ENCODE data around the gene NUFIP1. TPM values are rescaled to one million over a fixed set of nuclear protein-coding genes. Genes with fewer than 3 reads are reported as not detected.

NUFIP1 gene
- total and polyA plus RNA-seq, 2 of the 8 experiments (the other 6 are each of a cell fraction or from before 2014, with no cell fraction given), result 4.6 to 16.6 TPM

DNA sequence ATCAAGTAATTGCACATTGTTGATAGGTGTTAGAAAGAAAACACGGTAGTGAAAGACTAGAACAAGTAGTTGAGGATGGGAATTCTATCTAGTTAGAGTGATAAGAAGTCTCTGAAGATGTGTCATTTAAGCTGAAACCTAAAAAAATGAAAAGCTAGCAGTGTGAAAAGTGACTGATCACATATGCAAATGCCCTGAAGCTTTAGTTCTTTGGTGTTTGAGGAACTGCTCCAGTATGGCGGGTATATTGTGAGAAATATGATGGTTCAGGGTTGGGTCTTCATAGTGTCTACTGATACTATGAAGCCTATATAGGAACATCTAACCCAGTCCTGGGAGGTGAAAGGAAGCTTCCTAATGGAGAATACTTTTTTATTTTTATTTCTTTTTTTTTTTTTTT lies 45.1 kb upstream of the NUFIP1 start:
- Histone ChIP-seq H2BK120ac (replicated peaks; ENCODE audit: low read depth, low read length) (no peak overlapping the region), H3K18ac (ENCODE audit: extremely low read depth, low read length) (no peak overlapping the region), H3K27me3 (replicated peaks in 1 of 4; ENCODE audit: control insufficient read depth in 3 of 4, extremely low read depth in 1 of 4, insufficient read depth in 3 of 4, low read length in 3 of 4) (peaks cover 0 to 1% (median 0%) of the 10 kb centered on the region in 4 experiments; a peak in 1 of 7 replicates), H3K79me2 (ENCODE audit: control insufficient read depth in 1 of 2, insufficient read depth in 2 of 2, low read length in 2 of 2) (no peaks in the 10 kb centered on the region), H2BK20ac (ENCODE audit: low read length) (no peak overlapping the region), H3K56ac (replicated peaks; ENCODE audit: insufficient read length, low read depth, low read length) (no peak overlapping the region), H3K79me1 (ENCODE audit: low read depth, low read length) (no peaks in the 10 kb centered on the region), H3K9ac (replicated peaks in 1 of 4; ENCODE audit: extremely low read depth in 1 of 4, low read depth in 3 of 4, low read length in 3 of 4) (no peak overlapping the region), H4K8ac (ENCODE audit: extremely low read depth, insufficient read depth, low read length) (no peak overlapping the region), H2AFZ (ENCODE audit: low read length) (no peak overlapping the region), H3K4ac (replicated peaks; ENCODE audit: insufficient read length, low read depth, low read length) (no peak overlapping the region), H4K5ac (ENCODE audit: insufficient read length, low read depth, low read length) (no peak overlapping the region), H3K27ac (ENCODE audit: low read depth, low read length) (no peak overlapping the region), H3K14ac (ENCODE audit: insufficient read length) (no peak overlapping the region), H3K23me2 (ENCODE audit: low read depth, low read length) (no peaks in the 10 kb centered on the region), H3K9me3 (ENCODE audit: insufficient read depth in 2 of 2, low read depth in 1 of 2, low read length in 1 of 2) (no peaks in the 10 kb centered on the region), H3K4me3 (ENCODE audit: extremely low read depth in 1 of 4, insufficient read depth in 2 of 4, low read depth in 3 of 4, low read length in 4 of 4) (no peak overlapping the region), H2BK15ac (ENCODE audit: low read length) (no peak overlapping the region), H3K36me3 (ENCODE audit: control insufficient read depth in 2 of 4, insufficient read depth in 4 of 4, low read length in 3 of 4) (peaks cover 0 to 4% (median 2%) of the 10 kb centered on the region in 4 experiments; a peak in 2 of 8 replicates), H2AK5ac (ENCODE audit: low read depth, low read length) (no peak overlapping the region), H3K4me1 (replicated peaks in 1 of 4; ENCODE audit: control insufficient read depth in 3 of 4, insufficient read depth in 4 of 4, low read length in 3 of 4) (no peaks in the 10 kb centered on the region; a peak in 1 of 7 replicates), H3K4me2 (ENCODE audit: insufficient read depth in 1 of 2, low read depth in 2 of 2, low read length in 2 of 2) (no peak overlapping the region), H2BK5ac (ENCODE audit: low read depth, low read length) (no peak overlapping the region), H3K23ac (ENCODE audit: insufficient read length) (no peak overlapping the region), H4K20me1 (replicated peaks in 1 of 2; ENCODE audit: control insufficient read depth in 1 of 2, insufficient read depth in 2 of 2, low read length in 2 of 2) (no peaks in the 10 kb centered on the region), H2BK12ac (ENCODE audit: low read depth, low read length) (no peak overlapping the region), H4K91ac (replicated peaks; ENCODE audit: insufficient read length, low read length) (no peak overlapping the region)
- no peak for DNase-seq (ENCODE audit: low read depth in 1 of 2, low spot score in 2 of 2)
- 92% methylated on average over 2 of the region's 2 CpGs; no CpG with 5 or more reads in 1 of the 2 experiments for WGBS, 2 experiments (ENCODE audit: extremely low coverage in 1 of 2, insufficient coverage in 1 of 2, insufficient read length in 1 of 2, insufficient replicate concordance in 2 of 2, low coverage in 1 of 2, low lambda C conversion rate in 2 of 2, missing lambda C conversion rate in 1 of 2)
- POLR2A ChIA-PET (ENCODE audit: partially characterized antibody), result interaction anchor here (0.5 kb wide), 1 partner anchor 50 kb away, joined by 3 read pairs; no protein-coding TSS in a partner anchor
- FAIRE-seq, result no peak
- CTCF ChIA-PET (ENCODE audit: partially characterized antibody), result no interaction called here
- no peak for TF ChIP-seq SUZ12 (IDR thresholded peaks at IDR 0.05; ENCODE audit: low read length)
- no peak for TF ChIP-seq RBBP5 (IDR thresholded peaks at IDR 0.05; ENCODE audit: borderline replicate concordance, low read depth, low read length)
- no peak for TF ChIP-seq SRF (IDR thresholded peaks at IDR 0.05; ENCODE audit: low read depth, low read length)
- TF ChIP-seq RNF2 (IDR thresholded peaks at IDR 0.05; ENCODE audit: borderline replicate concordance, low read depth, low read length, missing control alignments, poor library complexity, severe bottlenecking), result no peak
